Trophoblast cell (in vitro differentiated cells and primary cell): ENCODE results near the gene COBL.

Experiments used
- DNase-seq, 2 donors: peaks; one replicate each; pipeline ENCODE4 v3.0.0-alpha.2; 2016
- H2AFZ ChIP-seq: 2 replicates; pipeline ENCODE4 v1.6.1; 2013; ENCODE audit warnings: low read length, moderate library complexity, mild to moderate bottlenecking; ENCODE audit not compliant: insufficient read depth, poor library complexity
- H2AK5ac ChIP-seq: 2 replicates; pipeline ENCODE4 v1.6.1; 2013; ENCODE audit warnings: mild to moderate bottlenecking, low read length
- H2BK120ac ChIP-seq: 2 replicates; pipeline ENCODE4 v1.6.1; 2013; ENCODE audit warnings: low read length, mild to moderate bottlenecking, moderate library complexity; ENCODE audit not compliant: insufficient read depth, poor library complexity
- H2BK12ac ChIP-seq: 2 replicates; pipeline ENCODE4 v1.6.1; 2013; ENCODE audit warnings: mild to moderate bottlenecking, low read length, moderate library complexity
- H2BK5ac ChIP-seq: 2 replicates; pipeline ENCODE4 v1.6.1; 2013; ENCODE audit warnings: low read length, low read depth, moderate library complexity, mild to moderate bottlenecking; ENCODE audit not compliant: poor library complexity
- H3K14ac ChIP-seq: 2 replicates; pipeline ENCODE4 v1.6.1; 2013; ENCODE audit warnings: mild to moderate bottlenecking, low read length
- H3K18ac ChIP-seq: 2 replicates; pipeline ENCODE4 v1.6.1; 2013; ENCODE audit warnings: mild to moderate bottlenecking, low read length
- H3K23ac ChIP-seq: 2 replicates; pipeline ENCODE4 v1.6.1; 2013; ENCODE audit warnings: low read length
- H3K27ac ChIP-seq: 2 replicates; pipeline ENCODE4 v1.5.1; 2013; ENCODE audit warnings: low read depth, mild to moderate bottlenecking, inconsistent platforms, low read length, moderate library complexity
- H3K27me3 ChIP-seq: 2 replicates; pipeline ENCODE4 v1.6.1; 2013; ENCODE audit warnings: inconsistent platforms, mild to moderate bottlenecking, low read length, moderate library complexity; ENCODE audit not compliant: insufficient read depth
- H3K36me3 ChIP-seq, 2 experiments: 1 replicate in 1 of 2; 2 replicates in 1 of 2; pipeline ENCODE4 v1.6.1; 2013; ENCODE audit warnings: low read length in 2 of 2, mild to moderate bottlenecking in 2 of 2, moderate library complexity in 1 of 2; ENCODE audit not compliant: insufficient read depth in 2 of 2, control insufficient read depth in 1 of 2
- H3K4ac ChIP-seq: 2 replicates; pipeline ENCODE4 v1.6.1; 2013; ENCODE audit warnings: low read depth, mild to moderate bottlenecking, low read length, moderate library complexity
- H3K4me1 ChIP-seq, 2 experiments: 1 replicate in 1 of 2; 2 replicates in 1 of 2; pipeline ENCODE4 v1.6.1; 2013; ENCODE audit warnings: low read length in 2 of 2, mild to moderate bottlenecking in 2 of 2, moderate library complexity in 1 of 2; ENCODE audit not compliant: insufficient read depth in 2 of 2, control insufficient read depth in 1 of 2
- H3K4me2 ChIP-seq: 2 replicates; pipeline ENCODE4 v1.6.1; 2013; ENCODE audit warnings: inconsistent platforms, mild to moderate bottlenecking, low read length, moderate library complexity
- H3K4me3 ChIP-seq: 2 replicates; pipeline ENCODE4 v1.5.1; 2013; ENCODE audit warnings: mild to moderate bottlenecking, low read depth, low read length, inconsistent platforms
- H3K79me1 ChIP-seq: one replicate; pipeline ENCODE4 v1.6.1; 2013; ENCODE audit warnings: low read length
- H3K79me2 ChIP-seq: 2 replicates; pipeline ENCODE4 v1.6.1; 2013; ENCODE audit warnings: low read length, mild to moderate bottlenecking; ENCODE audit not compliant: control insufficient read depth, insufficient read depth, poor library complexity
- H3K9ac ChIP-seq: 2 replicates; pipeline ENCODE4 v1.6.1; 2013; ENCODE audit warnings: mild to moderate bottlenecking, low read length
- H3K9me3 ChIP-seq: 2 replicates; pipeline ENCODE4 v1.6.1; 2013; ENCODE audit warnings: low read depth, mild to moderate bottlenecking, control low read depth, inconsistent platforms, low read length; ENCODE audit not compliant: insufficient read depth
- H4K12ac ChIP-seq: 2 replicates; pipeline ENCODE4 v1.6.1; 2013; ENCODE audit warnings: low read depth, mild to moderate bottlenecking, low read length, moderate library complexity
- H4K8ac ChIP-seq: 2 replicates; pipeline ENCODE4 v1.6.1; 2013; ENCODE audit warnings: low read depth, mild to moderate bottlenecking, low read length, moderate library complexity
- H4K91ac ChIP-seq: one replicate; pipeline ENCODE4 v1.6.1; 2013; ENCODE audit warnings: low read depth, mild to moderate bottlenecking, low read length, moderate library complexity
- WGBS: extraction: QIAGEN DNeasy Blood & Tissue Kit; methylation state at CpG from one replicate; pipeline ENCODE4 v1.1.7; 2013; ENCODE audit warnings: missing lambda C conversion rate; ENCODE audit not compliant: insufficient read length, insufficient coverage; ENCODE audit errors: extremely low coverage; 5-methylcytosine and 5-hydroxymethylcytosine counted together

Gene COBL

DNA sequence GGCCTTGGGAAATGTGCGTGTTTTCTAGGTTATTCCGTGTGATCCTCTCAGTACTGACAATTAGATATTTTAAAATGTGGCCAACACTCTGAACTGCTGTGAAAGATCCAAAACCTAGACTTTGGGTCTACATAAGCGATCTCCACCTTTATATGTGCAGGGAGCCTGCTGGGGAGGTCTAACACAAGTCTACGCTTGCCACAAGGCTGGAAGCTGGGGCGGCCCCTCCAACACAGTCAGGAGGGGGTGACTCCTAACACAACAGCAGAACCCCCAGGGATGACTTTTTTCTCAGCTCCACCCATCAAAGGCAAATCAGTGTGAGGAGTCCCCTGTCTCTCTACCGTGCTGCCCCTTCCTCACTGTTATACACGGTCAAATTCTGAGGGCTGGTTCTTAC is 202.6 kb downstream of the COBL start:
- Histone ChIP-seq H3K36me3 (no peaks in the 10 kb centered on the region), H3K27ac (no peak overlapping the region)

DNA sequence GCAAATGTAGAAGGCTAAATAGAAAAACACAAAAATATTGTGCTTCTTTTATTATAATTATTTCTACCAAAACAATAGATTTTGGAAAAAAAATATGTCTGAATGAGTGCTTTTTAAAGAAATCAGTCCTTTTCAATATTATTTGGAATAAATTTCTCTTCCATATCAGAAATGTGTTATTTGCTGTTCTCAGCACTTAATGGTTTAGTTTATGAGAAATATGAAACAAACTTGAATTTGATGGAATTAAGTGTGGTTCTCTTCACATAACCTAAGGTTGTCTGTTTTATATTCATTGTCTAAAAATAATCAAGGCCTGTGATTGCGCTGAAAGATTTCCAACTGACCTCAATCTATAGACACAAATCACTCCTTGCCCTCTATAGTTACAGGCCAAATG is 203.0 kb downstream of the COBL start:
- H3K27ac ChIP-seq, result no peak overlapping the region
- WGBS, result no CpG with 5 or more reads among the region's 1 CpG
- no peaks in the 10 kb centered on the region for H3K4me1 ChIP-seq
- no peak overlapping the region for H3K18ac ChIP-seq
- no peak overlapping the region for H3K14ac ChIP-seq
- no peaks in the 10 kb centered on the region for H3K27me3 ChIP-seq
- H3K9ac ChIP-seq, result no peak overlapping the region
- no peaks in the 10 kb centered on the region for H3K36me3 ChIP-seq
- H2AK5ac ChIP-seq, result no peak overlapping the region
- H2BK5ac ChIP-seq, result no peak overlapping the region
- H2BK12ac ChIP-seq, result no peak overlapping the region
- H3K4me3 ChIP-seq, result no peak overlapping the region
- no peak overlapping the region for H3K4ac ChIP-seq
- no peak overlapping the region for H3K4me2 ChIP-seq
- no peak overlapping the region for H4K12ac ChIP-seq
- H3K79me2 ChIP-seq, result no peaks in the 10 kb centered on the region
- H2AFZ ChIP-seq, result no peak overlapping the region
- DNase-seq, result no peak
- no peak overlapping the region for H3K23ac ChIP-seq
- H3K9me3 ChIP-seq, result no peaks in the 10 kb centered on the region
- H4K91ac ChIP-seq, result no peak overlapping the region
- H2BK120ac ChIP-seq, result no peak overlapping the region
- no peak overlapping the region for H4K8ac ChIP-seq
- H3K79me1 ChIP-seq, result no peaks in the 10 kb centered on the region

More for the DNA sequence above, 202.6 kb downstream of the COBL start:
- H3K79me2 ChIP-seq, result no peaks in the 10 kb centered on the region
- H3K4me3 ChIP-seq, result no peak overlapping the region
- no peak overlapping the region for H2AFZ ChIP-seq
- H3K4me1 ChIP-seq, result no peaks in the 10 kb centered on the region
- H3K18ac ChIP-seq, result no peak overlapping the region
- no peak overlapping the region for H3K4ac ChIP-seq
- no peak for DNase-seq
- no peak overlapping the region for H4K8ac ChIP-seq
- no peak overlapping the region for H4K12ac ChIP-seq
- H3K4me2 ChIP-seq, result no peak overlapping the region
- no peak overlapping the region for H2BK12ac ChIP-seq
- no peak overlapping the region for H4K91ac ChIP-seq
- H3K79me1 ChIP-seq, result no peaks in the 10 kb centered on the region
- no peak overlapping the region for H3K23ac ChIP-seq
- H3K14ac ChIP-seq, result no peak overlapping the region
- no peak overlapping the region for H2BK5ac ChIP-seq
- H3K9me3 ChIP-seq, result no peaks in the 10 kb centered on the region
- no peaks in the 10 kb centered on the region for H3K27me3 ChIP-seq
- no peak overlapping the region for H3K9ac ChIP-seq
- no peak overlapping the region for H2AK5ac ChIP-seq
- H2BK120ac ChIP-seq, result no peak overlapping the region
- WGBS, result no CpG with 5 or more reads among the region's 7 CpGs

- Histone ChIP-seq H3K14ac (no peak overlapping the region), H3K79me2 (no peaks in the 10 kb centered on the region), H3K18ac (no peak overlapping the region), H4K91ac (no peak overlapping the region), H4K8ac (no peak overlapping the region), H2BK12ac (no peak overlapping the region), H4K12ac (no peak overlapping the region), H3K27ac (no peak overlapping the region), H2BK120ac (no peak overlapping the region), H2AFZ (no peak overlapping the region), H3K79me1 (no peaks in the 10 kb centered on the region), H3K4me2 (no peak overlapping the region), H2AK5ac (no peak overlapping the region), H3K36me3 (no peaks in the 10 kb centered on the region), H2BK5ac (no peak overlapping the region), H3K23ac (no peak overlapping the region), H3K4me3 (no peak overlapping the region), H3K4me1 (no peaks in the 10 kb centered on the region), H3K9ac (no peak overlapping the region), H3K27me3 (no peaks in the 10 kb centered on the region), H3K4ac (no peak overlapping the region), H3K9me3 (no peaks in the 10 kb centered on the region)
- no CpG with 5 or more reads among the region's 8 CpGs for WGBS
- no peak for DNase-seq
These were observed 205.2 kb downstream of the COBL start for GRCh38 chr7:51111241-51111940.

GRCh38 chr7:51108134-51108533 is 208.5 kb downstream of the COBL start:
- Histone ChIP-seq H4K12ac (no peak overlapping the region), H3K4me3 (no peak overlapping the region), H2BK5ac (no peak overlapping the region), H3K79me1 (no peaks in the 10 kb centered on the region), H2BK120ac (no peak overlapping the region), H3K4ac (no peak overlapping the region), H2AFZ (no peak overlapping the region), H3K27me3 (no peaks in the 10 kb centered on the region), H3K27ac (no peak overlapping the region), H3K79me2 (no peaks in the 10 kb centered on the region), H3K9me3 (no peaks in the 10 kb centered on the region), H4K91ac (no peak overlapping the region), H3K4me1 (no peaks in the 10 kb centered on the region), H3K4me2 (no peak overlapping the region), H3K18ac (no peak overlapping the region), H3K36me3 (no peaks in the 10 kb centered on the region), H3K23ac (no peak overlapping the region), H3K9ac (no peak overlapping the region), H2BK12ac (no peak overlapping the region), H4K8ac (no peak overlapping the region), H3K14ac (no peak overlapping the region), H2AK5ac (no peak overlapping the region)
- DNase-seq, result no peak
- no CpG with 5 or more reads among the region's 8 CpGs for whole genome bisulfite sequencing
